Coronary artery (tissue), 2 donors: Measurements from ENCODE around the gene DGUOK.
A peak's percentile ranks its signal among the peaks of the same experiment; 100 is the strongest.
"Not testable (repeated sequence)": the region's sequence is repeated elsewhere in the genome, so short reads cannot be mapped to it uniquely, and the experiment has no call there.

Experiments used
- DNase-seq: peaks from one replicate; pipeline ENCODE4 v3.0.0-alpha.2; 2017; ENCODE audit warnings: low spot score
- H3K27ac ChIP-seq, 2 donors: fragments of 200-600 bp; sonication (generic); one replicate each; pipeline ENCODE4 v1.5.1; 2016 to 2019
- H3K4me3 ChIP-seq: fragments of 200-600 bp; sonication (generic); 2 replicates; pipeline ENCODE4 v1.5.1; 2016; ENCODE audit warnings: mild to moderate bottlenecking, moderate library complexity
- CTCF ChIP-seq: fragments of 200-600 bp; sonication (generic); IDR thresholded peaks from one replicate; pipeline ENCODE4 v1.5.1; 2019; ENCODE audit warnings: antibody characterized with exemption

The DGUOK gene

GRCh38 chr2:73926493-73927327 is at the start of gene DGUOK:
DGUOK (plus strand) TSS chr2:73926880; CDS start chr2:73926911, 31 bp downstream.
- TF ChIP-seq CTCF, result no peak
- peak within 1 kb of the TSS; percentile 84 for H3K4me3 ChIP-seq
- peak; percentile 99 for DNase-seq
- peak within 1 kb of the TSS; percentile 97 for H3K27ac ChIP-seq

GRCh38 chr2:73877071-73877802 is 49.4 kb upstream of the DGUOK start:
- TF ChIP-seq CTCF, result no peak
- no peak for DNase-seq
- Histone ChIP-seq H3K27ac (no peak overlapping the region), H3K4me3 (no peak overlapping the region)

GRCh38 chr2:73877984-73878383 is 48.7 kb upstream of the DGUOK start:
- H3K4me3 ChIP-seq, DNase-seq, H3K27ac ChIP-seq: not testable (repeated sequence)

GRCh38 chr2:73885406-73885805 is 41.3 kb upstream of the DGUOK start:
- DNase-seq, result no peak
- H3K27ac ChIP-seq, result no peak overlapping the region
- no peak for TF ChIP-seq CTCF
- no peak overlapping the region for H3K4me3 ChIP-seq

GRCh38 chr2:73886357-73886756 is 40.3 kb upstream of the DGUOK start:
- H3K27ac ChIP-seq, result no peak overlapping the region
- H3K4me3 ChIP-seq, result no peak overlapping the region
- TF ChIP-seq CTCF, result no peak
- DNase-seq, result no peak

- not testable (repeated sequence) for H3K27ac ChIP-seq, H3K4me3 ChIP-seq, DNase-seq
Observed at GRCh38 chr2:73887596-73888353, 38.9 kb upstream of the DGUOK start.

GRCh38 chr2:73888388-73888787 is 38.3 kb upstream of the DGUOK start:
- Histone ChIP-seq H3K4me3 (no peak overlapping the region), H3K27ac (no peak overlapping the region)
- no peak for DNase-seq
- TF ChIP-seq CTCF, result no peak
